ENCODE measurements around the gene CHD3. TPM values are rescaled to one million over a fixed set of nuclear protein-coding genes. Genes with fewer than 3 reads are reported as not detected.

Gene CHD3
- total RNA-seq (2014; rRNA removed; shearing (Covaris generic)) = 9.7 and 12.3 TPM in 2 replicates
- 2.9 and 3.0 TPM in 2 replicates for polyA plus RNA-seq (2016; fragmentation: Nextera tagmentation; extraction: Ambion mirVana)
- long read RNA-seq, partial matches to known transcripts = 2 of 2 reads
- long read RNA-seq, other reads (novel, unspliced or antisense) = 0 of 2 reads

GRCh38 chr17:7888184-7888920 lies at the start of gene CHD3:
TSS of gene CHD3 (plus strand) at chr17:7888789. CDS start at chr17:7889001, 212 bp downstream.
- Histone ChIP-seq H3K27ac (ENCODE audit: low read depth) (no peak within 1 kb of the TSS), H3K9me2 (ENCODE audit: insufficient read depth) (no peaks in the 10 kb centered on the region), H3K36me3 (ENCODE audit: insufficient read depth) (0 out of 2 replicates have a peak, but pooled peaks cover 3% of the 10 kb centered on the region), H2AFZ (peak within 1 kb of the TSS; percentile 99), H3K27me3 (ENCODE audit: insufficient read depth) (peaks cover 46% of the 10 kb centered on the region), H3K4me2 (peak within 1 kb of the TSS; percentile 88), H3K4me1 (ENCODE audit: insufficient read depth) (peaks cover 38% of the 10 kb centered on the region), H4K20me1 (replicated peaks; ENCODE audit: insufficient read depth) (no peaks in the 10 kb centered on the region), H3F3A (replicated peaks; ENCODE audit: low read depth) (peaks cover 8% of the 10 kb centered on the region), H3K79me2 (replicated peaks; ENCODE audit: insufficient read depth) (no peaks in the 10 kb centered on the region), H3K4me3 (peak within 1 kb of the TSS; percentile 65)
- ATAC-seq (peak; percentile 8), DNase-seq (ENCODE audit: low spot score) (peak; percentile 23)
- Mint-ChIP-seq H3K36me3 (ENCODE audit: low read depth) (no peaks in the 10 kb centered on the region; the same call in 2 of the 3 replicates), H3K4me1 (peaks cover 3% of the 10 kb centered on the region; the same call in 2 of the 3 replicates), H3K4me3 (no peak within 1 kb of the TSS; the same call in 2 of the 3 replicates), H3K27ac (no peak within 1 kb of the TSS), H3K9me3 (no peaks in the 10 kb centered on the region; the same call in 2 of the 3 replicates), H3K27me3 (ENCODE audit: insufficient read depth, low read depth, poor library complexity) (peaks cover 9% of the 10 kb centered on the region)
- TF ChIP-seq ETS1 (IDR thresholded peaks at IDR 0.05) = no peak
- TF ChIP-seq NANOG (IDR thresholded peaks at IDR 0.05; ENCODE audit: borderline replicate concordance) = no peak
- no peak for TF ChIP-seq CTCF (conservative IDR thresholded peaks at IDR 0.05; ENCODE audit: low read depth in 2 of 2)
- no peak for TF ChIP-seq POLR2AphosphoS5 (IDR thresholded peaks at IDR 0.05; ENCODE audit: low read depth)
- TF ChIP-seq EZH2phosphoT487 (IDR thresholded peaks at IDR 0.05; ENCODE audit: unreplicated experiment) = no peak
- no peak for TF ChIP-seq STAT1 (IDR thresholded peaks at IDR 0.05; ENCODE audit: unreplicated experiment)
- no peak for TF ChIP-seq ZNF114 (CRISPR knock-in tag; IDR thresholded peaks at IDR 0.05)
- no peak for TF ChIP-seq ZNF331 (CRISPR knock-in tag; IDR thresholded peaks at IDR 0.05; ENCODE audit: low read depth)
- TF ChIP-seq, protein P1, sequence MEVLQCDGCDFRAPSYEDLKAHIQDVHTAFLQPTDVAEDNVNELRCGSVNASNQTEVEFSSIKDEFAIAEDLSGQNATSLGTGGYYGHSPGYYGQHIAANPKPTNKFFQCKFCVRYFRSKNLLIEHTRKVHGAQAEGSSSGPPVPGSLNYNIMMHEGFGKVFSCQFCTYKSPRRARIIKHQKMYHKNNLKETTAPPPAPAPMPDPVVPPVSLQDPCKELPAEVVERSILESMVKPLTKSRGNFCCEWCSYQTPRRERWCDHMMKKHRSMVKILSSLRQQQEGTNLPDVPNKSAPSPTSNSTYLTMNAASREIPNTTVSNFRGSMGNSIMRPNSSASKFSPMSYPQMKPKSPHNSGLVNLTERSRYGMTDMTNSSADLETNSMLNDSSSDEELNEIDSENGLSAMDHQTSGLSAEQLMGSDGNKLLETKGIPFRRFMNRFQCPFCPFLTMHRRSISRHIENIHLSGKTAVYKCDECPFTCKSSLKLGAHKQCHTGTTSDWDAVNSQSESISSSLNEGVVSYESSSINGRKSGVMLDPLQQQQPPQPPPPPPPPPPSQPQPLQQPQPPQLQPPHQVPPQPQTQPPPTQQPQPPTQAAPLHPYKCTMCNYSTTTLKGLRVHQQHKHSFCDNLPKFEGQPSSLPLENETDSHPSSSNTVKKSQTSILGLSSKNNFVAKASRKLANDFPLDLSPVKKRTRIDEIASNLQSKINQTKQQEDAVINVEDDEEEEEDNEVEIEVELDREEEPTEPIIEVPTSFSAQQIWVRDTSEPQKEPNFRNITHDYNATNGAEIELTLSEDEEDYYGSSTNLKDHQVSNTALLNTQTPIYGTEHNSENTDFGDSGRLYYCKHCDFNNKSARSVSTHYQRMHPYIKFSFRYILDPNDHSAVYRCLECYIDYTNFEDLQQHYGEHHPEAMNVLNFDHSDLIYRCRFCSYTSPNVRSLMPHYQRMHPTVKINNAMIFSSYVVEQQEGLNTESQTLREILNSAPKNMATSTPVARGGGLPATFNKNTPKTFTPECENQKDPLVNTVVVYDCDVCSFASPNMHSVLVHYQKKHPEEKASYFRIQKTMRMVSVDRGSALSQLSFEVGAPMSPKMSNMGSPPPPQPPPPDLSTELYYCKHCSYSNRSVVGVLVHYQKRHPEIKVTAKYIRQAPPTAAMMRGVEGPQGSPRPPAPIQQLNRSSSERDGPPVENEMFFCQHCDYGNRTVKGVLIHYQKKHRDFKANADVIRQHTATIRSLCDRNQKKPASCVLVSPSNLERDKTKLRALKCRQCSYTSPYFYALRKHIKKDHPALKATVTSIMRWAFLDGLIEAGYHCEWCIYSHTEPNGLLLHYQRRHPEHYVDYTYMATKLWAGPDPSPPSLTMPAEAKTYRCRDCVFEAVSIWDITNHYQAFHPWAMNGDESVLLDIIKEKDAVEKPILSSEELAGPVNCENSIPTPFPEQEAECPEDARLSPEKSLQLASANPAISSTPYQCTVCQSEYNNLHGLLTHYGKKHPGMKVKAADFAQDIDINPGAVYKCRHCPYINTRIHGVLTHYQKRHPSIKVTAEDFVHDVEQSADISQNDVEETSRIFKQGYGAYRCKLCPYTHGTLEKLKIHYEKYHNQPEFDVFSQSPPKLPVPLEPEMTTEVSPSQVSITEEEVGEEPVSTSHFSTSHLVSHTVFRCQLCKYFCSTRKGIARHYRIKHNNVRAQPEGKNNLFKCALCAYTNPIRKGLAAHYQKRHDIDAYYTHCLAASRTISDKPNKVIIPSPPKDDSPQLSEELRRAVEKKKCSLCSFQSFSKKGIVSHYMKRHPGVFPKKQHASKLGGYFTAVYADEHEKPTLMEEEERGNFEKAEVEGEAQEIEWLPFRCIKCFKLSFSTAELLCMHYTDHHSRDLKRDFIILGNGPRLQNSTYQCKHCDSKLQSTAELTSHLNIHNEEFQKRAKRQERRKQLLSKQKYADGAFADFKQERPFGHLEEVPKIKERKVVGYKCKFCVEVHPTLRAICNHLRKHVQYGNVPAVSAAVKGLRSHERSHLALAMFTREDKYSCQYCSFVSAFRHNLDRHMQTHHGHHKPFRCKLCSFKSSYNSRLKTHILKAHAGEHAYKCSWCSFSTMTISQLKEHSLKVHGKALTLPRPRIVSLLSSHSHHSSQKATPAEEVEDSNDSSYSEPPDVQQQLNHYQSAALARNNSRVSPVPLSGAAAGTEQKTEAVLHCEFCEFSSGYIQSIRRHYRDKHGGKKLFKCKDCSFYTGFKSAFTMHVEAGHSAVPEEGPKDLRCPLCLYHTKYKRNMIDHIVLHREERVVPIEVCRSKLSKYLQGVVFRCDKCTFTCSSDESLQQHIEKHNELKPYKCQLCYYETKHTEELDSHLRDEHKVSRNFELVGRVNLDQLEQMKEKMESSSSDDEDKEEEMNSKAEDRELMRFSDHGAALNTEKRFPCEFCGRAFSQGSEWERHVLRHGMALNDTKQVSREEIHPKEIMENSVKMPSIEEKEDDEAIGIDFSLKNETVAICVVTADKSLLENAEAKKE (CRISPR knock-in tag; IDR thresholded peaks at IDR 0.05) = no peak
- TF ChIP-seq JUNB (IDR thresholded peaks at IDR 0.05; ENCODE audit: unreplicated experiment) = no peak
- TF ChIP-seq EZH2 (IDR thresholded peaks at IDR 0.05; ENCODE audit: low read depth, unreplicated experiment) = no peak
- TF ChIP-seq CREB1 (CRISPR knock-in tag; IDR thresholded peaks at IDR 0.05; ENCODE audit: low read depth) = no peak

Data from GM23338 (cell line).